Measurements from ENCODE around the gene STMND1. TPM values are rescaled to one million over a fixed set of nuclear protein-coding genes. Genes with fewer than 3 reads are reported as not detected.
"Not testable (repeated sequence)": the region's sequence is repeated elsewhere in the genome, so short reads cannot be mapped to it uniquely, and the experiment has no call there.

STMND1 gene
- total RNA-seq, result under 1 TPM in 1 of 2 donors, not detected in 1; 0.43 TPM

- Mint-ChIP-seq H3K9me3 (peaks cover 3 to 6% of the 10 kb centered on the region in 2 donors), H3K27ac (no peak within 1 kb of the TSS), H3K36me3 (peaks cover 4 to 5% of the 10 kb centered on the region in 2 donors)
- ATAC-seq (peak; percentile 24 to 61), DNase-seq (ENCODE audit: low spot score in 2 of 2) (no peak)
Observed at GRCh38 chr6:17101422-17102257, at the start of gene STMND1. TSS of gene STMND1 (plus strand) at chr6:17102050. CDS start at chr6:17102258, 208 bp downstream.

GRCh38 chr6:17054647-17055046, 47.2 kb upstream of the STMND1 start:
- Mint-ChIP-seq H3K27ac (no peak overlapping the region), H3K9me3 (no peaks in the 10 kb centered on the region), H3K36me3 (no peaks in the 10 kb centered on the region)
- no peak for ATAC-seq
- no peak for DNase-seq (ENCODE audit: low spot score in 2 of 2)

GRCh38 chr6:17057322-17057721, 44.5 kb upstream of the STMND1 start:
- ATAC-seq (no peak), DNase-seq (ENCODE audit: low spot score in 2 of 2) (no peak)
- Mint-ChIP-seq H3K36me3 (no peaks in the 10 kb centered on the region), H3K27ac (no peak overlapping the region), H3K9me3 (no peaks in the 10 kb centered on the region)

- Mint-ChIP-seq H3K9me3 (no peaks in the 10 kb centered on the region), H3K36me3 (no peaks in the 10 kb centered on the region), H3K27ac (no peak overlapping the region)
- ATAC-seq (no peak), DNase-seq (ENCODE audit: low spot score in 2 of 2) (no peak)
Observed at GRCh38 chr6:17058550-17058949, 43.3 kb upstream of the STMND1 start.

DNA sequence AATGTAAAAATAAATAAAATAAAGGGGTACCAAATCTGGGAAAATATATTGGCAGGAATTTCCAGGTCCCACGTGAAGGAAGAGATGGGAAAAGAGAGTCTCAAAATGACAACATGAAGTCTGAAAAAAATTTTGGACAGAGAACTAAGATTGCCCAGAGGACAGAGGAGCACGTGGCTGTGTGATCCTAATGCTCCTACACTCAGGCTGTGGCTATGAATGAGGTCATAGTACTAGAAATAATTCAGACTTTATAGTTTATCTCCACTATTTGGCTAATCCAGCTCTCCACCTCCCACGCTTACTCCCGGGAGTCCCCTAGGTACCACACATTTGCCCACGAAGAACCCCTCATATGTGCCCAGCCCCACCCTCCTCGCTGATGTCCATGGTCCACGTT, 42.8 kb upstream of the STMND1 start:
- DNase-seq (ENCODE audit: low spot score in 2 of 2) (no peak), ATAC-seq (no peak)
- Mint-ChIP-seq H3K9me3 (no peaks in the 10 kb centered on the region), H3K27ac (no peak overlapping the region), H3K36me3 (no peaks in the 10 kb centered on the region)

DNA sequence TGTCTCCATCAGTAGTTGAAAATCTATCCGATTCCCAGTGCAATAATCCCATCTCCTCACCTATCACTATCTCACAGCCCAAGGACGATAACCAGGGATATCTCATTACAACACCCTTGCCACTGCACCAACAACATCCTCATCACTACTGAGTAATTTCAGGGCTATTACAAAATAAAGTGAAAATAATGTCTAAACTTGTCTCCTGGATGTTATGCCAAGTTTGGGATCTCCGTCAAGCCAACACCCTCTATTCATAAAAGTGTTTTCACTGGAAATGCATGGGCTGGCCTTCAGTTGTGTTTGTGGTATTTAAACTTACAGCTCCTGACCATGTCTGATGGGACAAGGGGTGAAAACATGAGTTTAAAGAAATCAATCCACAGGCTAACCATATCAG, 42.0 kb upstream of the STMND1 start:
- H3K27ac Mint-ChIP-seq, result no peak overlapping the region
- H3K9me3 Mint-ChIP-seq, result no peaks in the 10 kb centered on the region
- no peaks in the 10 kb centered on the region for H3K36me3 Mint-ChIP-seq
- DNase-seq (ENCODE audit: low spot score in 2 of 2), result no peak
- no peak for ATAC-seq

DNA sequence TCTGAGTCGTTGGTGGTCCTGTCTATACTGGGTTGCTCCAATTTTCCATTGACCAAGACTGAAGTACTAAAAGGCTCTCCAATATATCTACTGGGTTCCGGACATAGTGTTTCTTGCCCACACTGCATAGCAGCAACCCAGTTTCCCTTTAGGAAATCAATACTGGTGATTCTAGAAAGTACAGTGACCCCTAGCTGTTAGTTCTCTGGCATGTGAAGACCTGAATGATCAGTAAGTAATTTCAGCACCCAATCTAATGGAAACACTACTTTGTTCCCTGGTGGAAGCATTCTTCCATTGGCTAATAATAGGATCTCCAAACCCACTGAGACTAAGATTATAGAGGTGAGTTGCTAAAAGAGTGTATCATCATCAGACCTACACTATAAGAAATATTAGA, 40.8 kb upstream of the STMND1 start:
- no peak for DNase-seq (ENCODE audit: low spot score in 2 of 2)

DNA sequence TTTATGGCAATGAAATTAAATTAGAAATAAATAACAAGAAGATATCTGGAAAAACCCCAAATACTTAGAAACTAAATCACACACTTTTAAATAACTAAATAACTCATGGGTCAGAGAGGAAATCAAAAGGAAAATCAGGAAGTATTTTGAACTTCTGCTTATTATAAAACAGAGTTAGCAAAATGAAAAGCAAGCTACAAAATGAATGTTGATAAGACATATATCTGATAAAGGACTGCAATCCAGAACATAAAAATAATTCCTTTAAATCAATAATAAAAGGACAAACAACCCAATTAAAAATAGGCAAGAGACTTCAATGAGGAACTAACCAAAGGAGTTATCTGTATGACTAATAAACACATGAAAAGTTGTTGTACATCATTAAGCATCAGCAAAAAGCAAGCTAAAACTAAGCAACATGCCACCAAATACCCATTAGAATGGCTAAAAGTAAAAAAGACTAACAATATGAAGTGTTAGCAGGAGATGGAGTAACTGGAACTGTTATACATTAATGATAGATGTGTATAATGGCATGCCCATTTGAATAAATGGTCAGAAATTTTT, 38.9 kb upstream of the STMND1 start:
- no peak for ATAC-seq
- Mint-ChIP-seq H3K9me3 (no peaks in the 10 kb centered on the region), H3K36me3 (no peaks in the 10 kb centered on the region), H3K27ac (no peak overlapping the region)
- no peak for DNase-seq (ENCODE audit: low spot score in 2 of 2)

More for the DNA sequence above, 40.8 kb upstream of the STMND1 start:
- no peaks in the 10 kb centered on the region for H3K36me3 Mint-ChIP-seq
- no peak overlapping the region for H3K27ac Mint-ChIP-seq
- no peak for ATAC-seq
- H3K9me3 Mint-ChIP-seq, result no peaks in the 10 kb centered on the region

GRCh38 chr6:17064975-17065374, 36.9 kb upstream of the STMND1 start:
- peaks cover 7 to 9% of the 10 kb centered on the region in 2 donors for H3K36me3 Mint-ChIP-seq
- H3K9me3 Mint-ChIP-seq, result peaks cover 6 to 9% of the 10 kb centered on the region in 2 donors
- no peak overlapping the region for H3K27ac Mint-ChIP-seq
- DNase-seq (ENCODE audit: low spot score in 2 of 2), result no peak
- ATAC-seq, result no peak

DNA sequence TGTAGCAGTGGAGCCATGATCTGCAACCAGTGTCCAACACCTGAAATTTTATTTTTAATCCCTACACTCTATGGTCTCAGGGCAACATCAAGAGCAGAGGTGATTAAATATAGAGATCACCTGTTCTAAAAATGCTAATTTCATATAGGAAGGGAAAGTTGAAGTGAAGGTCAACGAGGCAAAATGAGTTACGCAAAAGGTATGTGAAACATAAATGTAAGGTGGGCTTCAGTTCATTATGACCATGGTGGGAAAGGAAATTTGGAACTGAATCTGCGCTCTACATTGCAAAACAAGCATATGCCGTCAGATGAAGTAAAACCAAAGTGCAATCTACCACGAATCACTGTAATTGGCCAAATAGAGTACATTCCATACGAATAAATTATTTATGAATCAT, 35.2 kb upstream of the STMND1 start:
- DNase-seq (ENCODE audit: low spot score in 2 of 2) (no peak), ATAC-seq (no peak)
- Mint-ChIP-seq H3K27ac (no peak overlapping the region), H3K36me3 (peaks cover 7 to 9% of the 10 kb centered on the region in 2 donors), H3K9me3 (peaks cover 9 to 11% of the 10 kb centered on the region in 2 donors)

- H3K27ac Mint-ChIP-seq, ATAC-seq: not testable (repeated sequence)
Observed at GRCh38 chr6:17068972-17069371, 32.9 kb upstream of the STMND1 start.

GRCh38 chr6:17070400-17070799, 31.4 kb upstream of the STMND1 start:
- H3K27ac Mint-ChIP-seq; ATAC-seq; DNase-seq (ENCODE audit: low spot score in 2 of 2): not testable (repeated sequence)
- Mint-ChIP-seq H3K9me3 (peaks cover 9 to 16% of the 10 kb centered on the region in 2 donors), H3K36me3 (peaks cover 16 to 18% of the 10 kb centered on the region in 2 donors)

More at GRCh38 chr6:17068972-17069371, 32.9 kb upstream of the STMND1 start:
- H3K9me3 Mint-ChIP-seq, result peaks cover 9 to 11% of the 10 kb centered on the region in 2 donors
- DNase-seq (ENCODE audit: low spot score in 2 of 2); H3K36me3 Mint-ChIP-seq: not testable (repeated sequence)

DNA sequence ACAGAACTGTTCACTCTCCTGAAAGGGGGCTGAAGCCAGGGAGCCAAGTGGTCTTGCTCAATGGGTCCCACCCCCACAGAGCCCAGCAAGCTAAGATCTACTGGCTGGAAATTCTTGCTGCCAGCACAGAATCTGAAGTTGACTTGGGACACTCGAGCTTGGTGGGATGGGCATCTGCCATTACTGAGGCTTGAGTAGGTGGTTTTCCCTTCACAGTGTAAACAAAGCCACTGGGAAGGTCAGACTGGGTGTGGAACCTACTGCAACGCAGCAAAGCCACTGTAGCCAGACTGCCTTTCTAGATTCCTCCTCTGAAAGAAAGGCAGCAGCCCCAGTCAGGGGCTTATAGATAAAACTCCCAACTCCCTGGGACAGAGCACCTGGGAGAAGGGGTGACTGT, 28.3 kb upstream of the STMND1 start:
- ATAC-seq; H3K27ac Mint-ChIP-seq; DNase-seq (ENCODE audit: low spot score in 2 of 2): not testable (repeated sequence)
- Mint-ChIP-seq H3K36me3 (peaks cover 15 to 24% of the 10 kb centered on the region in 2 donors), H3K9me3 (peaks cover 16 to 22% of the 10 kb centered on the region in 2 donors)

DNA sequence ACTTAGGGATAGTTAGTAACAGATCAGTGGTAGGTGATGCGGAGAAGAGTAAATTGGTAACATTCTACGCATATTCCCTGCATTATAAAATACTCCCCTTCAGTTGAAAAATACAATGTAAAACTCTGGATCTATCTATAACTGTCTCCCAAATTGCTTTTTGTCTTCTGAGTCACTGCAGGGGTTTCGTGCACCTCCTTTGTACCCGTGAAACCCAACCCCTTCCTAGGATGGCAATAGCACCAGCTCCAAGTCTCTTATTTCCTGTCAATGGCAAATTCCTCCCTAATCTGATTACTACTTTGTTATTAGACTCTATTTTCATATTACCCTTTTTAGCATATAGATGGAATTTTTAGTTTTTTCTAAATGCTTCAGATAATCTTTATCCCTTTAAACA, 20.6 kb upstream of the STMND1 start:
- Mint-ChIP-seq H3K27ac (no peak overlapping the region), H3K36me3 (peaks cover 0 to 5% of the 10 kb centered on the region in 2 donors), H3K9me3 (peaks cover 4 to 6% of the 10 kb centered on the region in 2 donors)
- no peak for DNase-seq (ENCODE audit: low spot score in 2 of 2)
- no peak for ATAC-seq

- ATAC-seq, result no peak
- Mint-ChIP-seq H3K27ac (no peak overlapping the region), H3K36me3 (no peaks in the 10 kb centered on the region), H3K9me3 (peaks cover 0 to under 1% of the 10 kb centered on the region in 2 donors)
- DNase-seq (ENCODE audit: low spot score in 2 of 2), result no peak
Observed at GRCh38 chr6:17081860-17082508, 19.9 kb upstream of the STMND1 start.

- Mint-ChIP-seq H3K27ac (no peak overlapping the region), H3K9me3 (no peaks in the 10 kb centered on the region), H3K36me3 (no peaks in the 10 kb centered on the region)
- ATAC-seq, result no peak
- no peak for DNase-seq (ENCODE audit: low spot score in 2 of 2)
Observed at GRCh38 chr6:17083397-17083796, 18.5 kb upstream of the STMND1 start.

DNA sequence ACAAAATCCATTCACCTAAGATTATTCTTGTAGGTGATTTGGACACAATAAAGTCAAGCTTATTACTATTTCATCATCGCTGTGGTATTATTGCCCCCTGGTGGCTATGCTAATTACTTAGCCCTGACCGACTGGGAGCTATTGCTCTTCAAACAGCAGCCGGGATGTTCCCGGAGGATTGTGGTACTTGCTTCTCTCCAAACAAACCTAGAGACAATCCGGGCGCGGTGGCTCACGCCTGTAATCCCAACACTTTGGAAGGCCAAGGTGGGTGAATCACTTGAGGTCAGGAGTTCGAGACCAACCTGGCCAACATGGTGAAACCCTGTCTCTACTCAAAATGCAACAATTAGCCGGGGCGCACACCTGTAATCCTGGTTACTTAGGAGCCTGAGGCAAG, 15.4 kb upstream of the STMND1 start:
- ATAC-seq (no peak), DNase-seq (ENCODE audit: low spot score in 2 of 2) (peak in 1 of 2 donors; percentile 22)
- peaks cover 4 to 5% of the 10 kb centered on the region in 2 donors for H3K9me3 Mint-ChIP-seq
- H3K36me3 Mint-ChIP-seq, result no peaks in the 10 kb centered on the region
- no peak overlapping the region for H3K27ac Mint-ChIP-seq
